Measurements from ENCODE around the gene RETREG3. TPM values are rescaled to one million over a fixed set of nuclear protein-coding genes. Genes with fewer than 3 reads are reported as not detected.

RETREG3 gene
- total and polyA plus RNA-seq, 2 of the 13 experiments (the other 11 are each of a cell fraction or from before 2014, with no cell fraction given): 47.0 to 55.8 TPM

DNA sequence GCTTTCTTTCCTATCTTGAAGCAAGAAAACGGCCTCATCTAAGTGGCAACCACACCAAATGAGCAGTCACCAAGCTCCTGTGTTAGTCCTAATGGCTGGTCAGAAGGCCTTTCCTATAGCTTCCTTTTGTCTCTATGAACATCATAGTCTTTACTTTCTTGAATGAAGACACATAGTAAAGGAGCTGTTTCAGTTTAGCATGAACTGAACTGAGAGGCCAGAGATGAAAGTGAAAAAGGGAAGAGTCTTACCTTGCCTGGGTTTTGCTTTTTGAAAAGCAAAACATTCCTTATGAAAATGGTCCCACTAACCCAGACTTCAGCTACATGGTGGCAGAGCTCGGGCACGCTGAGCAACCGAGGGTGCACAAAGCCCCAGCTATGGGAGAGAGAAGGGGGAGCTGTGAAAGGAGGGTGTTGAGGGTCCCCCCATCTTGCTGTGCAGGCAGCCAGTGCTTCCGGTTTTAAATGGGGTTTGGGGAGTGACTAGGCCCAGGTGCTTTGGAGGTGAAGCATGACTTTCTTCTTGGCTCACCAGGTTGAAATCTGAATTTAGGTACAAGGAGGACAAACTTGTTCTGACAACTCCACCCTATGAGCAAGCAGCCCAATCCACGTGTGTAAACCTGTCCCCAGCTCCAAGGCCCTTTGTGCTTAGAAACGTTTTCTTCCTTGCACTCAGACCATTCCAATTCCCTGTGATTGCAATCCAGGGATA lies 22.5 kb downstream of the RETREG3 start:
- H3K79me2 ChIP-seq (ENCODE audit: insufficient read depth, low read length): no peaks in the 10 kb centered on the region
- H3K4me3 ChIP-seq (replicated peaks in 1 of 3; ENCODE audit: insufficient read depth in 1 of 3, low read depth in 2 of 3, low read length in 3 of 3): no peak overlapping the region
- ChIA-PET CTCF (ENCODE audit: low intra/inter-chr PET ratio, low total read pairs) (no interaction called here), POLR2A (interaction anchor here (1.1 kb wide), 1 partner anchor 23 kb away, joined by 3 read pairs; the partner anchor contains the start of genes RETREG3 and TUBG1)
- FAIRE-seq (no peak), DNase-seq (ENCODE audit: low spot score) (no peak), ATAC-seq (no peak)
- in situ Hi-C loops (cut with HindIII; ENCODE audit: extremely low pct_ligation_motif_present, low pct_unique_long_range_greater_than_20kb) (no loop called here), intact Hi-C loops (cut with micrococcal nuclease; ENCODE audit: unreplicated experiment) (no loop called here)
- no peaks in the 10 kb centered on the region for H3K9me3 ChIP-seq (ENCODE audit: low read length)
- H3K4me2 ChIP-seq (ENCODE audit: low read depth, low read length): no peak overlapping the region
- H3K4me1 ChIP-seq (ENCODE audit: insufficient read depth, low read length): no peaks in the 10 kb centered on the region
- TF ChIP-seq TCF7L2 (IDR thresholded peaks at IDR 0.05; ENCODE audit: low read depth, low read length) (no peak), HCFC1 (IDR thresholded peaks at IDR 0.05; ENCODE audit: low read depth, low read length) (no peak), NONO (IDR thresholded peaks at IDR 0.05) (no peak), NONO (CRISPR knock-in tag; conservative IDR thresholded peaks at IDR 0.05) (no peak), TRIM24 (CRISPR knock-in tag; IDR thresholded peaks at IDR 0.05) (no peak), KMT2A (CRISPR knock-in tag; IDR thresholded peaks at IDR 0.05) (no peak), MEIS1 (CRISPR knock-in tag; IDR thresholded peaks at IDR 0.05; ENCODE audit: borderline replicate concordance) (no peak), ZNF790 (CRISPR knock-in tag; IDR thresholded peaks at IDR 0.05; ENCODE audit: borderline replicate concordance) (no peak), RXRB (CRISPR knock-in tag; IDR thresholded peaks at IDR 0.05; ENCODE audit: borderline replicate concordance) (no peak), ZKSCAN8 (CRISPR knock-in tag; IDR thresholded peaks at IDR 0.05; ENCODE audit: borderline replicate concordance) (no peak), RFXAP (CRISPR knock-in tag; IDR thresholded peaks at IDR 0.05; ENCODE audit: borderline replicate concordance) (no peak), ZNF350 (CRISPR knock-in tag; IDR thresholded peaks at IDR 0.05; ENCODE audit: borderline replicate concordance, low read depth) (no peak), JUNB (CRISPR knock-in tag; IDR thresholded peaks at IDR 0.05; ENCODE audit: borderline replicate concordance) (no peak)
- TF ChIP-seq, protein P1, sequence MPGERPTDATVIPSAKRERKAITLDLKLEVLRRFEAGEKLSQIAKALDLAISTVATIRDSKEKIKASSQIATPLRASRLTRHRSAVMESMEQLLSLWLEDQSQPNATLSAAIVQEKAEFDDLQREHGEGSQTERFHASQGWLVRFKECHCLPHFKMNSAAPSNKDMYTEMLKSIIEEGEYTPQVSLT (CRISPR knock-in tag; IDR thresholded peaks at IDR 0.05; ENCODE audit: borderline replicate concordance, low read depth): no peak
- H3K36me3 ChIP-seq (replicated peaks in 1 of 2; ENCODE audit: control insufficient read depth in 1 of 2, insufficient read depth in 2 of 2, low read length in 2 of 2): peaks cover 51 to 96% of the 10 kb centered on the region in 2 experiments
- H3K9ac ChIP-seq (ENCODE audit: insufficient read depth, low read depth, low read length): no peak overlapping the region
- WGBS (ENCODE audit: low lambda C conversion rate): 94% methylated on average over 7 of the region's 7 CpGs
- no peaks in the 10 kb centered on the region for H3K27me3 ChIP-seq (ENCODE audit: control insufficient read depth in 1 of 2, insufficient read depth in 2 of 2, low read length in 2 of 2)
- no peak overlapping the region for H2AFZ ChIP-seq (ENCODE audit: low read length)
- BruUV-seq (replicated peaks): no TSS peak
- no peaks in the 10 kb centered on the region for H4K20me1 ChIP-seq (ENCODE audit: insufficient read depth, low read length)
- no peak overlapping the region for H3K27ac ChIP-seq (ENCODE audit: extremely low read length, insufficient read depth, low read length)

All from HepG2 (cell line).